ENCODE results near the gene RIMBP2.
A peak's percentile ranks its signal among the peaks of the same experiment; 100 is the strongest.

The RIMBP2 gene

GRCh38 chr12:130668286-130669204 lies 47.6 kb downstream of the RIMBP2 start:
- TF ChIP-seq GATA3 (IDR thresholded peaks at IDR 0.05; ENCODE audit: low read depth, low read length) (no peak), GATA2 (IDR thresholded peaks at IDR 0.05; ENCODE audit: low read depth, low read length) (no peak)

- no peak for TF ChIP-seq GATA3 (IDR thresholded peaks at IDR 0.05; ENCODE audit: low read depth, low read length)
- no peak for TF ChIP-seq GATA2 (IDR thresholded peaks at IDR 0.05; ENCODE audit: low read depth, low read length)
Observed at GRCh38 chr12:130667421-130667960, 48.6 kb downstream of the RIMBP2 start.

GRCh38 chr12:130666645-130667044 lies 49.5 kb downstream of the RIMBP2 start:
- TF ChIP-seq GATA3 (IDR thresholded peaks at IDR 0.05; ENCODE audit: low read depth, low read length), result no peak
- TF ChIP-seq GATA2 (IDR thresholded peaks at IDR 0.05; ENCODE audit: low read depth, low read length), result no peak

DNA sequence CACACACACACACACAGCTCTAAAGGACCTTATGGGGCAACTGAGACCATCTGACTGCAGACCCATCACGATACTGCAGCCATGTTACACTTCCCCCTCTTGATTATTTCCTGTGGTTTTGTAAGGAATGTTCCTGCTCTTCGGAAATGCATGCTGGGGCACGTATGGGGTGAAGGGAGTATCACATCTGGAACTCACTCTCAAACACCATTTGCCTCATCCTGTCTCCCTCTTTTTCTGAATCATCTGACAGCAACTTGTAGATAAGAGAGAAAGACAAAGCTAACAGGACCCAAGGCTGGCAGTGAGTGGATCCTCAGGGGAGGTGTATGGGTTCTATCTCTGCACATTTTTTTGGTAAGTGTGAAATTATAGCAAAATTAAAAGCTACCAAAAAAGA lies 50.3 kb downstream of the RIMBP2 start:
- no peak for TF ChIP-seq GATA3 (IDR thresholded peaks at IDR 0.05; ENCODE audit: low read depth, low read length)
- TF ChIP-seq GATA2 (IDR thresholded peaks at IDR 0.05; ENCODE audit: low read depth, low read length), result peak; percentile 10; the same call in 1 of the 2 replicates

GRCh38 chr12:130664772-130665171 lies 51.3 kb downstream of the RIMBP2 start:
- TF ChIP-seq GATA3 (IDR thresholded peaks at IDR 0.05; ENCODE audit: low read depth, low read length) (no peak), GATA2 (IDR thresholded peaks at IDR 0.05; ENCODE audit: low read depth, low read length) (no peak)

DNA sequence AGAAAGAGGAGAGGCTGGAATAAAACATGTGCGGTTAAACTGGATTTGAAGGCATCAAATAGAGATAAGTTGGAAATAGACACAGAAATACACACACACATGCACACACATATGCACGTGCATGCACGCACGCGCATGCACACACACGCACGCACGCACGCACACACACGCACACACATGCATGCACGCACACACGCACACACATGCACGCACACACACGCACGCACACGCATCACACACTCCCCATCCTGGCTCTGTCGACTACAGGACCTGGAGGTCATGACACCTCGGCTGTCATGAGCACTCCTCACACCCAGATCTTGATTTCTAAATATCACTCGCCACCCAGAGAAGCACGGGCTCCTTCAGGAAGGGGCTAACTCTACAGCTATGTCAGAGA lies 51.8 kb downstream of the RIMBP2 start:
- TF ChIP-seq GATA2 (IDR thresholded peaks at IDR 0.05; ENCODE audit: low read depth, low read length) (no peak), GATA3 (IDR thresholded peaks at IDR 0.05; ENCODE audit: low read depth, low read length) (no peak)

DNA sequence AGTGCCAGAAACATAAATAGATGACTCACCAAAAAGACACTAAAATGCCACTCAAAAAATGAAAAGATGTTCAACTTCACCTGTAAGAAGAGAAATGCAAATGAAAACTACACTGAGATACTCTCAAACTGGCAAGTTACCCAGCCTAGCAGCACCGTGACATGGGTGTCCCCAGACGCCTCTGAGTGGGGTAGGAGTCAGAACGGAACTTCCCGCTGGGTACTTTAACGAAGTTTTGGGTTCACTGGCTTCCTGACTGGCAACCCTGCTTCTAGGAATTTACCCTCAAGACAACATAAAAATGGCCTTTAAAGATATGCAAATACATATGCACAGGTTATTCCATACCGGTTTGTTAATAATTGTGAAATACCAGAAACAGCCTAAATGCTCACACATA lies 52.6 kb downstream of the RIMBP2 start:
- TF ChIP-seq GATA3 (IDR thresholded peaks at IDR 0.05; ENCODE audit: low read depth, low read length), result no peak
- TF ChIP-seq GATA2 (IDR thresholded peaks at IDR 0.05; ENCODE audit: low read depth, low read length), result no peak

- TF ChIP-seq GATA2 (IDR thresholded peaks at IDR 0.05; ENCODE audit: low read depth, low read length) (no peak), GATA3 (IDR thresholded peaks at IDR 0.05; ENCODE audit: low read depth, low read length) (no peak)
Observed at GRCh38 chr12:130661486-130662255, 54.4 kb downstream of the RIMBP2 start.

GRCh38 chr12:130661059-130661458 lies 55.0 kb downstream of the RIMBP2 start:
- TF ChIP-seq GATA3 (IDR thresholded peaks at IDR 0.05; ENCODE audit: low read depth, low read length) (no peak), GATA2 (IDR thresholded peaks at IDR 0.05; ENCODE audit: low read depth, low read length) (no peak)

DNA sequence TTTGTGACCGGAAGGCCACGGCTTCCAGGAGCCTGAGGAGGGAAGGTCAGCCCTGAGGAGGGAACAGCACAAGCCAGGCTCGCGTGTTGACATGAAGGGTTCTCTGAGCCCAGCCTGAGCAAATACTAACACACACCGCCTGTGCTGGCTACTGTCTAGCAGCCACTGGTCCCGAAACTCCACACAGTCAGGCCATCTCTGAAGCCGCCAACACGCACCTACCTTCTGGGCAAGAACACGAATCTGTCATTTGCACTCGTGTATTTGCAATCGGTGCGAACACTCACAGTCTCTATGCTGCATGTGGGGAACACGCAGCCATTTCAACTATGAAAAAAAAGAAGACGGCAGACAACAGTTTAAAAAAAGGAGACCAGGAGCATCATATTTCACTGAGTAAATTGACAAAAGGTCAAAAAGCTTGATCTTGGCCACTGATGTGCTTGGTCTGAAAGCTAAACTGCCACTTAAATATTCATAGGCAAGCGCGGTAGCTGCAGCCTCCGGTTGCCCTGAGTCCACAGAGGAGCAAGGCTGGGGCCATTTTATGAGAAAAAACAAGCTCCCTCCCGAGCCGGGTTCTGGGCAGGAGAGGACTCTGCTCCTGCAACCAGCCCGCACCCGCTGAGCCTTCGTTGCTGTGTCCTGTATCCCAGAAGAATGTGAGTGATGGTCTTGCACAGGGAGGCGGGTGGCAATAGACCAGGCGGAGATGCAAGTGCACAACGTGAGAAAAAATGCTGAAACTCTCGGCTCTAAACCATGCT lies 57.8 kb downstream of the RIMBP2 start:
- TF ChIP-seq GATA2 (IDR thresholded peaks at IDR 0.05; ENCODE audit: low read depth, low read length), result no peak
- TF ChIP-seq GATA3 (IDR thresholded peaks at IDR 0.05; ENCODE audit: low read depth, low read length), result no peak

GRCh38 chr12:130656411-130656810 lies 59.7 kb downstream of the RIMBP2 start:
- no peak for TF ChIP-seq GATA2 (IDR thresholded peaks at IDR 0.05; ENCODE audit: low read depth, low read length)
- no peak for TF ChIP-seq GATA3 (IDR thresholded peaks at IDR 0.05; ENCODE audit: low read depth, low read length)

GRCh38 chr12:130655881-130656280 lies 60.2 kb downstream of the RIMBP2 start:
- TF ChIP-seq GATA2 (IDR thresholded peaks at IDR 0.05; ENCODE audit: low read depth, low read length) (no peak), GATA3 (IDR thresholded peaks at IDR 0.05; ENCODE audit: low read depth, low read length) (no peak)

GRCh38 chr12:130655010-130655409 lies 61.1 kb downstream of the RIMBP2 start:
- TF ChIP-seq GATA3 (IDR thresholded peaks at IDR 0.05; ENCODE audit: low read depth, low read length), result no peak
- no peak for TF ChIP-seq GATA2 (IDR thresholded peaks at IDR 0.05; ENCODE audit: low read depth, low read length)

All from SH-SY5Y (cell line).